ENCODE measurements around the gene FAT1.
"Not testable (repeated sequence)": the region's sequence is repeated elsewhere in the genome, so short reads cannot be mapped to it uniquely, and the experiment has no call there.

Gene FAT1

GRCh38 chr4:186666252-186666651 is 57.4 kb downstream of the FAT1 start:
- in situ Hi-C loops (cut with MboI; ENCODE audit: low sequenced_read_pairs), result no loop called here

GRCh38 chr4:186660403-186660802 is 63.3 kb downstream of the FAT1 start:
- in situ Hi-C loops (cut with MboI; ENCODE audit: low sequenced_read_pairs), result no loop called here

GRCh38 chr4:186659935-186660334 is 63.7 kb downstream of the FAT1 start:
- in situ Hi-C loops (cut with MboI; ENCODE audit: low sequenced_read_pairs), result no loop called here

- in situ Hi-C loops (cut with MboI; ENCODE audit: low sequenced_read_pairs), result not testable (repeated sequence)
These were observed 64.2 kb downstream of the FAT1 start for GRCh38 chr4:186659456-186659855.

- in situ Hi-C loops (cut with MboI; ENCODE audit: low sequenced_read_pairs), result no loop called here
These were observed 65.0 kb downstream of the FAT1 start for GRCh38 chr4:186658657-186659056.

- in situ Hi-C loops (cut with MboI; ENCODE audit: low sequenced_read_pairs), result no loop called here
These were observed 65.9 kb downstream of the FAT1 start for GRCh38 chr4:186657764-186658163.

- in situ Hi-C loops (cut with MboI; ENCODE audit: low sequenced_read_pairs), result no loop called here
These were observed 69.7 kb downstream of the FAT1 start for GRCh38 chr4:186653969-186654368.

- in situ Hi-C loops (cut with MboI; ENCODE audit: low sequenced_read_pairs), result no loop called here
These were observed 72.0 kb downstream of the FAT1 start for GRCh38 chr4:186651624-186652023.

GRCh38 chr4:186651181-186651603 is 72.5 kb downstream of the FAT1 start:
- in situ Hi-C loops (cut with MboI; ENCODE audit: low sequenced_read_pairs), result no loop called here

GRCh38 chr4:186650401-186651180 is 73.1 kb downstream of the FAT1 start:
- in situ Hi-C loops (cut with MboI; ENCODE audit: low sequenced_read_pairs), result no loop called here

- in situ Hi-C loops (cut with MboI; ENCODE audit: low sequenced_read_pairs), result no loop called here
These were observed 75.8 kb downstream of the FAT1 start for GRCh38 chr4:186647821-186648220.

GRCh38 chr4:186644737-186645261 is 78.9 kb downstream of the FAT1 start:
- in situ Hi-C loops (cut with MboI; ENCODE audit: low sequenced_read_pairs), result no loop called here

- in situ Hi-C loops (cut with MboI; ENCODE audit: low sequenced_read_pairs), result no loop called here
These were observed 79.4 kb downstream of the FAT1 start for GRCh38 chr4:186644311-186644638.

GRCh38 chr4:186643501-186644310 is 80.0 kb downstream of the FAT1 start:
- in situ Hi-C loops (cut with MboI; ENCODE audit: low sequenced_read_pairs), result no loop called here

GRCh38 chr4:186642998-186643397 is 80.7 kb downstream of the FAT1 start:
- in situ Hi-C loops (cut with MboI; ENCODE audit: low sequenced_read_pairs), result no loop called here

- in situ Hi-C loops (cut with MboI; ENCODE audit: low sequenced_read_pairs), result no loop called here
These were observed 81.1 kb downstream of the FAT1 start for GRCh38 chr4:186642530-186642929.

GRCh38 chr4:186634591-186635128 is 89.0 kb downstream of the FAT1 start:
- in situ Hi-C loops (cut with MboI; ENCODE audit: low sequenced_read_pairs), result no loop called here

GRCh38 chr4:186633844-186634243 is 89.8 kb downstream of the FAT1 start:
- in situ Hi-C loops (cut with MboI; ENCODE audit: low sequenced_read_pairs), result no loop called here

- in situ Hi-C loops (cut with MboI; ENCODE audit: low sequenced_read_pairs), result no loop called here
These were observed 93.5 kb downstream of the FAT1 start for GRCh38 chr4:186630128-186630527.

- in situ Hi-C loops (cut with MboI; ENCODE audit: low sequenced_read_pairs), result no loop called here
These were observed 95.5 kb downstream of the FAT1 start for GRCh38 chr4:186628058-186628711.

GRCh38 chr4:186627226-186627865 is 96.3 kb downstream of the FAT1 start:
- in situ Hi-C loops (cut with MboI; ENCODE audit: low sequenced_read_pairs), result no loop called here

Data from HL-60/S4 (cell line).